Chondrocyte (in vitro differentiated cells): Measurements from ENCODE around the gene PAX2. TPM values are rescaled to one million over a fixed set of nuclear protein-coding genes. Genes with fewer than 3 reads are reported as not detected.

ENCODE experiments used
- DNase-seq: peaks from one replicate; pipeline ENCODE4 v3.0.0; 2021; ENCODE audit warnings: mixed read lengths, low spot score
- H3K27ac Mint-ChIP-seq: one replicate; pipeline ENCODE4 v1.8.0; 2021; ENCODE audit warnings: mild to moderate bottlenecking, moderate library complexity, mixed read lengths; ENCODE audit not compliant: unreplicated experiment
- H3K27me3 Mint-ChIP-seq: 2 replicates; pipeline ENCODE4 v1.8.0; 2021; ENCODE audit warnings: low read depth, mixed read lengths
- H3K36me3 Mint-ChIP-seq: 2 replicates; pipeline ENCODE4 v1.8.0; 2021; ENCODE audit warnings: low read depth, mixed read lengths
- H3K4me1 Mint-ChIP-seq: 2 replicates; pipeline ENCODE4 v1.8.0; 2021; ENCODE audit warnings: low read depth, mild to moderate bottlenecking, mixed read lengths
- H3K4me3 Mint-ChIP-seq: one replicate; pipeline ENCODE4 v1.8.0; 2021; ENCODE audit warnings: mild to moderate bottlenecking, moderate library complexity, mixed read lengths; ENCODE audit not compliant: unreplicated experiment
- H3K9me3 Mint-ChIP-seq: 2 replicates; pipeline ENCODE4 v1.8.0; 2021; ENCODE audit warnings: low read depth, mixed read lengths
- CTCF ChIP-seq: fragments of 200-600 bp; sonication (generic); IDR thresholded peaks from 2 replicates; pipeline ENCODE4 v1.5.0; 2021; ENCODE audit warnings: antibody characterized with exemption, mild to moderate bottlenecking, moderate library complexity
- total RNA-seq: library from RNA; stranded (reverse); gene quantifications from 3 replicates; pipeline ENCODE4 v1.2.1, GENCODE V29; 2021

PAX2 gene
- total RNA-seq, 1 donor from 2014 or later, result 0.62 TPM

- Mint-ChIP-seq H3K27me3 (peaks cover 82% of the 10 kb centered on the region), H3K36me3 (peaks cover 2% of the 10 kb centered on the region), H3K27ac (no peak overlapping the region), H3K9me3 (no peaks in the 10 kb centered on the region), H3K4me1 (peaks cover 35% of the 10 kb centered on the region), H3K4me3 (peak overlapping the region; percentile 17)
- no peak for DNase-seq
- no peak for TF ChIP-seq CTCF
Observed at GRCh38 chr10:100745882-100746783, 751 bp downstream of the PAX2 start.

- Mint-ChIP-seq H3K27me3 (peaks cover 83% of the 10 kb centered on the region), H3K36me3 (peaks cover 2% of the 10 kb centered on the region), H3K4me3 (no peak overlapping the region), H3K9me3 (no peaks in the 10 kb centered on the region), H3K4me1 (peaks cover 35% of the 10 kb centered on the region), H3K27ac (no peak overlapping the region)
- DNase-seq, result no peak
- no peak for TF ChIP-seq CTCF
Observed at GRCh38 chr10:100746784-100747455, 1.5 kb downstream of the PAX2 start.

GRCh38 chr10:100747456-100748230 is 2.3 kb downstream of the PAX2 start:
- Mint-ChIP-seq H3K27me3 (peaks cover 83% of the 10 kb centered on the region), H3K27ac (no peak overlapping the region), H3K4me3 (no peak overlapping the region), H3K9me3 (no peaks in the 10 kb centered on the region), H3K4me1 (peaks cover 35% of the 10 kb centered on the region), H3K36me3 (peaks cover 2% of the 10 kb centered on the region)
- no peak for TF ChIP-seq CTCF
- DNase-seq, result no peak

- Mint-ChIP-seq H3K36me3 (peaks cover 4% of the 10 kb centered on the region), H3K4me1 (peaks cover 35% of the 10 kb centered on the region), H3K27me3 (peaks cover 83% of the 10 kb centered on the region), H3K9me3 (no peaks in the 10 kb centered on the region), H3K4me3 (no peak overlapping the region), H3K27ac (no peak overlapping the region)
- DNase-seq, result no peak
- TF ChIP-seq CTCF, result no peak
Observed at GRCh38 chr10:100748231-100749058, 3.1 kb downstream of the PAX2 start.
